ENCODE results near the gene ZIC4.

ZIC4 gene

GRCh38 chr3:147397875-147398812 is 8.2 kb downstream of the ZIC4 start:
- Histone ChIP-seq H3K4me1 (ENCODE audit: control insufficient read depth in 2 of 2, insufficient read depth in 2 of 2, low read length in 2 of 2) (no peaks in the 10 kb centered on the region), H3K27me3 (ENCODE audit: control insufficient read depth in 2 of 2, insufficient read depth in 2 of 2, low read length in 2 of 2) (peaks cover 32 to 34% of the 10 kb centered on the region in 2 donors), H3K9me3 (ENCODE audit: control insufficient read depth in 2 of 2, low read length in 2 of 2) (no peaks in the 10 kb centered on the region), H3K4me3 (ENCODE audit: low read length in 2 of 2) (no peak overlapping the region), H3K27ac (ENCODE audit: low read depth in 2 of 2, low read length in 2 of 2) (no peak overlapping the region), H3K9ac (ENCODE audit: low read depth in 1 of 2, low read length in 2 of 2) (no peak overlapping the region), H3K36me3 (ENCODE audit: control insufficient read depth in 2 of 2, insufficient read depth in 2 of 2, low read length in 2 of 2) (no peaks in the 10 kb centered on the region)

GRCh38 chr3:147397155-147397874 is 9.0 kb downstream of the ZIC4 start:
- Histone ChIP-seq H3K9me3 (ENCODE audit: control insufficient read depth in 2 of 2, low read length in 2 of 2) (no peaks in the 10 kb centered on the region), H3K36me3 (ENCODE audit: control insufficient read depth in 2 of 2, insufficient read depth in 2 of 2, low read length in 2 of 2) (no peaks in the 10 kb centered on the region), H3K4me1 (ENCODE audit: control insufficient read depth in 2 of 2, insufficient read depth in 2 of 2, low read length in 2 of 2) (no peaks in the 10 kb centered on the region), H3K27me3 (ENCODE audit: control insufficient read depth in 2 of 2, insufficient read depth in 2 of 2, low read length in 2 of 2) (peaks cover 36% of the 10 kb centered on the region in 2 donors), H3K9ac (ENCODE audit: low read depth in 1 of 2, low read length in 2 of 2) (no peak overlapping the region), H3K4me3 (ENCODE audit: low read length in 2 of 2) (no peak overlapping the region), H3K27ac (ENCODE audit: low read depth in 2 of 2, low read length in 2 of 2) (no peak overlapping the region)

- no peaks in the 10 kb centered on the region for H3K36me3 ChIP-seq (ENCODE audit: control insufficient read depth in 2 of 2, insufficient read depth in 2 of 2, low read length in 2 of 2)
- H3K27ac ChIP-seq (ENCODE audit: low read depth in 2 of 2, low read length in 2 of 2), result no peak overlapping the region
- H3K4me1 ChIP-seq (ENCODE audit: control insufficient read depth in 2 of 2, insufficient read depth in 2 of 2, low read length in 2 of 2), result no peaks in the 10 kb centered on the region
- H3K4me3 ChIP-seq (ENCODE audit: low read length in 2 of 2), result no peak overlapping the region
- H3K9me3 ChIP-seq (ENCODE audit: control insufficient read depth in 2 of 2, low read length in 2 of 2), result no peaks in the 10 kb centered on the region
- H3K9ac ChIP-seq (ENCODE audit: low read depth in 1 of 2, low read length in 2 of 2), result no peak overlapping the region
- peaks cover 40 to 43% of the 10 kb centered on the region in 2 donors for H3K27me3 ChIP-seq (ENCODE audit: control insufficient read depth in 2 of 2, insufficient read depth in 2 of 2, low read length in 2 of 2)
These were observed 9.7 kb downstream of the ZIC4 start for GRCh38 chr3:147396712-147397046.

- Histone ChIP-seq H3K4me3 (ENCODE audit: low read length in 2 of 2) (no peak overlapping the region), H3K27ac (ENCODE audit: low read depth in 2 of 2, low read length in 2 of 2) (no peak overlapping the region), H3K9me3 (ENCODE audit: control insufficient read depth in 2 of 2, low read length in 2 of 2) (no peaks in the 10 kb centered on the region), H3K27me3 (ENCODE audit: control insufficient read depth in 2 of 2, insufficient read depth in 2 of 2, low read length in 2 of 2) (peaks cover 40 to 43% of the 10 kb centered on the region in 2 donors), H3K9ac (ENCODE audit: low read depth in 1 of 2, low read length in 2 of 2) (no peak overlapping the region), H3K36me3 (ENCODE audit: control insufficient read depth in 2 of 2, insufficient read depth in 2 of 2, low read length in 2 of 2) (no peaks in the 10 kb centered on the region), H3K4me1 (ENCODE audit: control insufficient read depth in 2 of 2, insufficient read depth in 2 of 2, low read length in 2 of 2) (no peaks in the 10 kb centered on the region)
These were observed 10.2 kb downstream of the ZIC4 start for GRCh38 chr3:147395899-147396711.

- peaks cover 43 to 51% of the 10 kb centered on the region in 2 donors for H3K27me3 ChIP-seq (ENCODE audit: control insufficient read depth in 2 of 2, insufficient read depth in 2 of 2, low read length in 2 of 2)
These were observed 11.5 kb downstream of the ZIC4 start for GRCh38 chr3:147394884-147395225.

GRCh38 chr3:147393943-147394883 is 12.1 kb downstream of the ZIC4 start:
- H3K36me3 ChIP-seq (ENCODE audit: control insufficient read depth in 2 of 2, insufficient read depth in 2 of 2, low read length in 2 of 2), result no peaks in the 10 kb centered on the region
- no peak overlapping the region for H3K4me3 ChIP-seq (ENCODE audit: low read length in 2 of 2)
- no peak overlapping the region for H3K27ac ChIP-seq (ENCODE audit: low read depth in 2 of 2, low read length in 2 of 2)
- H3K27me3 ChIP-seq (ENCODE audit: control insufficient read depth in 2 of 2, insufficient read depth in 2 of 2, low read length in 2 of 2), result peaks cover 49 to 56% of the 10 kb centered on the region in 2 donors
- H3K9ac ChIP-seq (ENCODE audit: low read depth in 1 of 2, low read length in 2 of 2), result no peak overlapping the region
- peaks cover 0 to 3% of the 10 kb centered on the region in 2 donors for H3K9me3 ChIP-seq (ENCODE audit: control insufficient read depth in 2 of 2, low read length in 2 of 2)
- no peaks in the 10 kb centered on the region for H3K4me1 ChIP-seq (ENCODE audit: control insufficient read depth in 2 of 2, insufficient read depth in 2 of 2, low read length in 2 of 2)

More at GRCh38 chr3:147394884-147395225, 11.5 kb downstream of the ZIC4 start:
- no peak overlapping the region for H3K9ac ChIP-seq (ENCODE audit: low read depth in 1 of 2, low read length in 2 of 2)
- no peak overlapping the region for H3K27ac ChIP-seq (ENCODE audit: low read depth in 2 of 2, low read length in 2 of 2)
- peaks cover 0 to 3% of the 10 kb centered on the region in 2 donors for H3K9me3 ChIP-seq (ENCODE audit: control insufficient read depth in 2 of 2, low read length in 2 of 2)
- H3K36me3 ChIP-seq (ENCODE audit: control insufficient read depth in 2 of 2, insufficient read depth in 2 of 2, low read length in 2 of 2), result no peaks in the 10 kb centered on the region
- no peaks in the 10 kb centered on the region for H3K4me1 ChIP-seq (ENCODE audit: control insufficient read depth in 2 of 2, insufficient read depth in 2 of 2, low read length in 2 of 2)
- H3K4me3 ChIP-seq (ENCODE audit: low read length in 2 of 2), result no peak overlapping the region

- H3K36me3 ChIP-seq (ENCODE audit: control insufficient read depth in 2 of 2, insufficient read depth in 2 of 2, low read length in 2 of 2), result no peaks in the 10 kb centered on the region
- no peak overlapping the region for H3K9ac ChIP-seq (ENCODE audit: low read depth in 1 of 2, low read length in 2 of 2)
- no peak overlapping the region for H3K4me3 ChIP-seq (ENCODE audit: low read length in 2 of 2)
- peaks cover 0 to 3% of the 10 kb centered on the region in 2 donors for H3K9me3 ChIP-seq (ENCODE audit: control insufficient read depth in 2 of 2, low read length in 2 of 2)
- H3K4me1 ChIP-seq (ENCODE audit: control insufficient read depth in 2 of 2, insufficient read depth in 2 of 2, low read length in 2 of 2), result no peaks in the 10 kb centered on the region
- H3K27me3 ChIP-seq (ENCODE audit: control insufficient read depth in 2 of 2, insufficient read depth in 2 of 2, low read length in 2 of 2), result peaks cover 51 to 56% of the 10 kb centered on the region in 2 donors
- no peak overlapping the region for H3K27ac ChIP-seq (ENCODE audit: low read depth in 2 of 2, low read length in 2 of 2)
These were observed 12.9 kb downstream of the ZIC4 start for GRCh38 chr3:147393261-147393942.

- Histone ChIP-seq H3K9me3 (ENCODE audit: control insufficient read depth in 2 of 2, low read length in 2 of 2) (peaks cover 0 to 3% of the 10 kb centered on the region in 2 donors), H3K27ac (ENCODE audit: low read depth in 2 of 2, low read length in 2 of 2) (no peak overlapping the region), H3K27me3 (ENCODE audit: control insufficient read depth in 2 of 2, insufficient read depth in 2 of 2, low read length in 2 of 2) (peaks cover 58 to 60% of the 10 kb centered on the region in 2 donors), H3K9ac (ENCODE audit: low read depth in 1 of 2, low read length in 2 of 2) (no peak overlapping the region), H3K4me3 (ENCODE audit: low read length in 2 of 2) (no peak overlapping the region), H3K36me3 (ENCODE audit: control insufficient read depth in 2 of 2, insufficient read depth in 2 of 2, low read length in 2 of 2) (no peaks in the 10 kb centered on the region), H3K4me1 (ENCODE audit: control insufficient read depth in 2 of 2, insufficient read depth in 2 of 2, low read length in 2 of 2) (no peaks in the 10 kb centered on the region)
These were observed 13.8 kb downstream of the ZIC4 start for GRCh38 chr3:147392625-147392946.
